Measurements from ENCODE around the gene CPVL.

DNA sequence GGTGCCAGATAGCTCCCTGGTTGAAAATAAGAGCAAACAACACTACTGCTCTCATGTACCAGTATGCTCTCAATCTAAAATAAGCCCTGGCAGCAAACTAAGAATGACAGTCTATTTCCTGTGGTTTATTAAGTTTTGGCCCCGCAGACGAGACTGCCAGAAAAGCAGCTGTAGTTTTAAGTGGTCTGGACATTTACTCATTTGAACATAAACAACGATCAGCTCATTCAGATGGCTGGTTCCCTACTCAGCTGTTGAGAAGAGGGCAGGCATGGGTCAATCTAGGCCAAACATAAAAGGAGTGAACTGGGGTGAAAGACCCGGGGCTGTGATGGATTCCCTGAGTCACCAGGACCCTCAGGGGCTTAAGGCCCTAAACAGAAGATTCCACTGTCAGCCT lies 192.7 kb downstream of the CPVL start:
- TF ChIP-seq CTCF (IDR thresholded peaks at IDR 0.05) = no peak
- no peak for TF ChIP-seq POLR2A (IDR thresholded peaks at IDR 0.05)
